Measurements from ENCODE around the gene NELFB. TPM values are rescaled to one million over a fixed set of nuclear protein-coding genes. Genes with fewer than 3 reads are reported as not detected.

The NELFB gene
- total RNA-seq, 1 experiment from 2014 or later, result 95.0 TPM

DNA sequence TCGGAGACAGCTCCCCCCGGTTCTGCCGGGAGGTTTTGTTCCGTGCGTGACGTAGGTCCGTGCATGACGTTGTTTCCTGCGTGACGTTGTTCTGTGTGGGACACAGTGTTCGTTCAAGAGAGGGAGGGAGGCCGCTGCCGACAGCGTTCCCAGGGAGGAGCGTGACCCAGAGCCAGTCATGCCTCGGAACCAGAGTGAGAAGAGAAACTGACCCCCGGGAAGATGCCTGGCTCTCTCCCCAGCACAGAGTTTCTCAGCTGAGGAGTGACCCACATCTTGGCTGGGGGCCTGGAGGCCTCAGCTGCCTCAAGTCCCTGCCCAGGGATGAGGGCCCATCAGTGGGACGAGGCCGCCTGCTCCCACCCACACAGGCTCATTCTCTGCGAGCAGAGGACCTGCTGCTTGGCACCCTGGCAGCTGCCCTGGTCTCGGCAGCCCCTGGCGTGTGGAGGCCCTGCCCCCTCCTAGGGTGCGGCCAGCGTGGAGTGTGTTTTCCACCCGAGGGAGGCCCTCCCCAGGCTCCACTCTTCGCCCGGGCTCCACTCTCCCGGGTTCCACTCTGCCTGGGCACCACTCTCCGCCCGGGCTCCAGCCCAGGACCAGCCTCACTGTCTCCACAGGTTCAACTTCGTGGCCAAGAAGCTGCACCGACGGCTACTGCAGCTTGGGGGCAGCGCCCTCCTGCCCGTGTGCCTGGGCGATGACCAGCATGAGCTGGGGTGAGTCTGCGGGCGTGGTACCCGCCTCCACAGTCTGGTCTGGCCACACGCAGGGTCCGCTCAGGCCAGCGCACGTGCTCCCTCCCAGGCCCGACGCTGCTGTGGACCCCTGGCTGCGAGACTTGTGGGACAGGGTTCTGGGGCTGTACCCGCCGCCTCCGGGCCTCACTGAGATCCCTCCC is 41.7 kb upstream of the NELFB start:
- H3K4me1 Mint-ChIP-seq, result peaks cover 4% of the 10 kb centered on the region; the same call in 1 of the 2 replicates
- ChIA-PET POLR2A (interaction anchor here (1.7 kb wide), 1 partner anchor 13 kb away, joined by 7 read pairs; the partner anchor contains the start of gene TPRN), CTCF (interaction anchor here (0.6 to 2.8 kb wide), 12 partner anchors 9 to 64 kb away, joined by 3 to 10 read pairs (median 4); partner anchors contain the start of genes RNF208, RNF224 and TPRN)
- TF ChIP-seq NFYB (CRISPR knock-in tag; conservative IDR thresholded peaks at IDR 0.05; ENCODE audit: low read depth), result 0 out of 2 replicates have a peak, but pooled peaks have one; percentile 9
- TF ChIP-seq, protein P1, sequence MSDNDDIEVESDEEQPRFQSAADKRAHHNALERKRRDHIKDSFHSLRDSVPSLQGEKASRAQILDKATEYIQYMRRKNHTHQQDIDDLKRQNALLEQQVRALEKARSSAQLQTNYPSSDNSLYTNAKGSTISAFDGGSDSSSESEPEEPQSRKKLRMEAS (CRISPR knock-in tag; IDR thresholded peaks at IDR 0.05), result no peak
- ATAC-seq, result no peak
- H3K27me3 Mint-ChIP-seq (ENCODE audit: low read depth), result no peaks in the 10 kb centered on the region
- peaks cover 10% of the 10 kb centered on the region; the same call in 1 of the 2 replicates for H3K36me3 Mint-ChIP-seq
- H3K27ac Mint-ChIP-seq, result no peak overlapping the region
- H3K9me3 Mint-ChIP-seq, result no peaks in the 10 kb centered on the region
- no peak for DNase-seq (ENCODE audit: low spot score)
- H3K4me3 Mint-ChIP-seq, result no peak overlapping the region

DNA sequence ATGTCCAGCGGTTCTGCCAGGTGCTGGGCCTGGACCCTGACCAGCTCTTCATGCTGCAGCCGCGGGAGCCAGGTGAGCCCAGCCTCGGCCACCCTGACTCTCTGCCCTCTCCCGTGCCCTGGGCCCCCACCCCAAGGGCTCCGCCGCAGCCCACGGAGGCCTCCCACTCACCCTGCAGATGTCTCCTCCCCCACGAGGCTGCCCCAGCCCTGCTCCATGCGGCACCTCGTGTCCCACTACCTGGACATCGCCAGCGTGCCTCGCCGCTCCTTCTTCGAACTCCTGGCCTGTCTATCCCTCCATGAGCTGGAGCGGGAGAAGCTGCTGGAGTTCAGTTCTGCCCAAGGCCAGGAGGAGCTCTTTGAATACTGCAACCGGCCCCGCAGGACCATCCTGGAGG is 40.5 kb upstream of the NELFB start:
- ChIA-PET CTCF (interaction anchor here (1.0 to 2.8 kb wide), 6 partner anchors 13 to 39 kb away, joined by 3 to 10 read pairs (median 4); partner anchors contain the start of genes RNF224 and TPRN), POLR2A (no interaction called here)
- no peak overlapping the region for H3K4me3 Mint-ChIP-seq
- H3K36me3 Mint-ChIP-seq, result 0 out of 2 replicates have a peak, but pooled peaks cover 3% of the 10 kb centered on the region
- H3K9me3 Mint-ChIP-seq, result no peaks in the 10 kb centered on the region
- ATAC-seq (no peak), DNase-seq (ENCODE audit: low spot score) (no peak)
- no peak for TF ChIP-seq CREB1 (CRISPR knock-in tag; IDR thresholded peaks at IDR 0.05)
- TF ChIP-seq, protein P2, sequence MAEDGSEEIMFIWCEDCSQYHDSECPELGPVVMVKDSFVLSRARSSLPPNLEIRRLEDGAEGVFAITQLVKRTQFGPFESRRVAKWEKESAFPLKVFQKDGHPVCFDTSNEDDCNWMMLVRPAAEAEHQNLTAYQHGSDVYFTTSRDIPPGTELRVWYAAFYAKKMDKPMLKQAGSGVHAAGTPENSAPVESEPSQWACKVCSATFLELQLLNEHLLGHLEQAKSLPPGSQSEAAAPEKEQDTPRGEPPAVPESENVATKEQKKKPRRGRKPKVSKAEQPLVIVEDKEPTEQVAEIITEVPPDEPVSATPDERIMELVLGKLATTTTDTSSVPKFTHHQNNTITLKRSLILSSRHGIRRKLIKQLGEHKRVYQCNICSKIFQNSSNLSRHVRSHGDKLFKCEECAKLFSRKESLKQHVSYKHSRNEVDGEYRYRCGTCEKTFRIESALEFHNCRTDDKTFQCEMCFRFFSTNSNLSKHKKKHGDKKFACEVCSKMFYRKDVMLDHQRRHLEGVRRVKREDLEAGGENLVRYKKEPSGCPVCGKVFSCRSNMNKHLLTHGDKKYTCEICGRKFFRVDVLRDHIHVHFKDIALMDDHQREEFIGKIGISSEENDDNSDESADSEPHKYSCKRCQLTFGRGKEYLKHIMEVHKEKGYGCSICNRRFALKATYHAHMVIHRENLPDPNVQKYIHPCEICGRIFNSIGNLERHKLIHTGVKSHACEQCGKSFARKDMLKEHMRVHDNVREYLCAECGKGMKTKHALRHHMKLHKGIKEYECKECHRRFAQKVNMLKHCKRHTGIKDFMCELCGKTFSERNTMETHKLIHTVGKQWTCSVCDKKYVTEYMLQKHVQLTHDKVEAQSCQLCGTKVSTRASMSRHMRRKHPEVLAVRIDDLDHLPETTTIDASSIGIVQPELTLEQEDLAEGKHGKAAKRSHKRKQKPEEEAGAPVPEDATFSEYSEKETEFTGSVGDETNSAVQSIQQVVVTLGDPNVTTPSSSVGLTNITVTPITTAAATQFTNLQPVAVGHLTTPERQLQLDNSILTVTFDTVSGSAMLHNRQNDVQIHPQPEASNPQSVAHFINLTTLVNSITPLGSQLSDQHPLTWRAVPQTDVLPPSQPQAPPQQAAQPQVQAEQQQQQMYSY (CRISPR knock-in tag; IDR thresholded peaks at IDR 0.05), result no peak
- TF ChIP-seq, protein P3, sequence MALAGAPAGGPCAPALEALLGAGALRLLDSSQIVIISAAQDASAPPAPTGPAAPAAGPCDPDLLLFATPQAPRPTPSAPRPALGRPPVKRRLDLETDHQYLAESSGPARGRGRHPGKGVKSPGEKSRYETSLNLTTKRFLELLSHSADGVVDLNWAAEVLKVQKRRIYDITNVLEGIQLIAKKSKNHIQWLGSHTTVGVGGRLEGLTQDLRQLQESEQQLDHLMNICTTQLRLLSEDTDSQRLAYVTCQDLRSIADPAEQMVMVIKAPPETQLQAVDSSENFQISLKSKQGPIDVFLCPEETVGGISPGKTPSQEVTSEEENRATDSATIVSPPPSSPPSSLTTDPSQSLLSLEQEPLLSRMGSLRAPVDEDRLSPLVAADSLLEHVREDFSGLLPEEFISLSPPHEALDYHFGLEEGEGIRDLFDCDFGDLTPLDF (CRISPR knock-in tag; IDR thresholded peaks at IDR 0.05), result no peak
- TF ChIP-seq, protein P1 (CRISPR knock-in tag; IDR thresholded peaks at IDR 0.05), result no peak
- no peak for TF ChIP-seq HMGA2 (CRISPR knock-in tag; IDR thresholded peaks at IDR 0.05)
- TF ChIP-seq, protein P4, sequence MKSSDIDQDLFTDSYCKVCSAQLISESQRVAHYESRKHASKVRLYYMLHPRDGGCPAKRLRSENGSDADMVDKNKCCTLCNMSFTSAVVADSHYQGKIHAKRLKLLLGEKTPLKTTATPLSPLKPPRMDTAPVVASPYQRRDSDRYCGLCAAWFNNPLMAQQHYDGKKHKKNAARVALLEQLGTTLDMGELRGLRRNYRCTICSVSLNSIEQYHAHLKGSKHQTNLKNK (CRISPR knock-in tag; IDR thresholded peaks at IDR 0.05), result no peak
- TF ChIP-seq, protein P5, sequence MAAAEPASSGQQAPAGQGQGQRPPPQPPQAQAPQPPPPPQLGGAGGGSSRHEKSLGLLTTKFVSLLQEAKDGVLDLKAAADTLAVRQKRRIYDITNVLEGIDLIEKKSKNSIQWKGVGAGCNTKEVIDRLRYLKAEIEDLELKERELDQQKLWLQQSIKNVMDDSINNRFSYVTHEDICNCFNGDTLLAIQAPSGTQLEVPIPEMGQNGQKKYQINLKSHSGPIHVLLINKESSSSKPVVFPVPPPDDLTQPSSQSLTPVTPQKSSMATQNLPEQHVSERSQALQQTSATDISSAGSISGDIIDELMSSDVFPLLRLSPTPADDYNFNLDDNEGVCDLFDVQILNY (CRISPR knock-in tag; IDR thresholded peaks at IDR 0.05), result no peak
- TF ChIP-seq, protein P6, sequence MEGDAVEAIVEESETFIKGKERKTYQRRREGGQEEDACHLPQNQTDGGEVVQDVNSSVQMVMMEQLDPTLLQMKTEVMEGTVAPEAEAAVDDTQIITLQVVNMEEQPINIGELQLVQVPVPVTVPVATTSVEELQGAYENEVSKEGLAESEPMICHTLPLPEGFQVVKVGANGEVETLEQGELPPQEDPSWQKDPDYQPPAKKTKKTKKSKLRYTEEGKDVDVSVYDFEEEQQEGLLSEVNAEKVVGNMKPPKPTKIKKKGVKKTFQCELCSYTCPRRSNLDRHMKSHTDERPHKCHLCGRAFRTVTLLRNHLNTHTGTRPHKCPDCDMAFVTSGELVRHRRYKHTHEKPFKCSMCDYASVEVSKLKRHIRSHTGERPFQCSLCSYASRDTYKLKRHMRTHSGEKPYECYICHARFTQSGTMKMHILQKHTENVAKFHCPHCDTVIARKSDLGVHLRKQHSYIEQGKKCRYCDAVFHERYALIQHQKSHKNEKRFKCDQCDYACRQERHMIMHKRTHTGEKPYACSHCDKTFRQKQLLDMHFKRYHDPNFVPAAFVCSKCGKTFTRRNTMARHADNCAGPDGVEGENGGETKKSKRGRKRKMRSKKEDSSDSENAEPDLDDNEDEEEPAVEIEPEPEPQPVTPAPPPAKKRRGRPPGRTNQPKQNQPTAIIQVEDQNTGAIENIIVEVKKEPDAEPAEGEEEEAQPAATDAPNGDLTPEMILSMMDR (IDR thresholded peaks at IDR 0.05), result no peak
- no peak for TF ChIP-seq TP53 (CRISPR knock-in tag; IDR thresholded peaks at IDR 0.05)
- no peak for TF ChIP-seq NR2C2 (CRISPR knock-in tag; IDR thresholded peaks at IDR 0.05)
- no peaks in the 10 kb centered on the region for H3K27me3 Mint-ChIP-seq (ENCODE audit: low read depth)
- no peak overlapping the region for H3K27ac Mint-ChIP-seq
- peaks cover 4% of the 10 kb centered on the region; the same call in 1 of the 2 replicates for H3K4me1 Mint-ChIP-seq

Data from WTC11 (cell line).